Measurements from ENCODE around the gene TSEN15. TPM values are rescaled to one million over a fixed set of nuclear protein-coding genes. Genes with fewer than 3 reads are reported as not detected.

The TSEN15 gene
- total and polyA plus RNA-seq, 2 of the 13 experiments (the other 11 are each of a cell fraction or from before 2014, with no cell fraction given), result 25.6 to 35.8 TPM

- Histone ChIP-seq H3K36me3 (replicated peaks in 1 of 2; ENCODE audit: control insufficient read depth in 1 of 2, insufficient read depth in 2 of 2, low read length in 2 of 2) (peaks cover 1 to 17% of the 10 kb centered on the region in 2 experiments; a peak in 4 of 5 replicates), H3K27ac (ENCODE audit: extremely low read length, insufficient read depth, low read length) (no peak overlapping the region), H4K20me1 (ENCODE audit: insufficient read depth, low read length) (no peaks in the 10 kb centered on the region), H3K79me2 (ENCODE audit: insufficient read depth, low read length) (no peaks in the 10 kb centered on the region), H3K4me3 (replicated peaks in 1 of 3; ENCODE audit: insufficient read depth in 1 of 3, low read depth in 2 of 3, low read length in 3 of 3) (no peak overlapping the region), H3K9ac (ENCODE audit: insufficient read depth, low read depth, low read length) (no peak overlapping the region), H3K4me2 (ENCODE audit: low read depth, low read length) (no peak overlapping the region), H3K27me3 (ENCODE audit: control insufficient read depth in 1 of 2, insufficient read depth in 2 of 2, low read length in 2 of 2) (no peaks in the 10 kb centered on the region), H3K4me1 (ENCODE audit: insufficient read depth, low read length) (peaks cover 7% of the 10 kb centered on the region; the same call in 1 of the 2 replicates), H3K9me3 (ENCODE audit: low read length) (no peaks in the 10 kb centered on the region), H2AFZ (ENCODE audit: low read length) (no peak overlapping the region)
- ATAC-seq (no peak), DNase-seq (ENCODE audit: low spot score) (no peak), FAIRE-seq (no peak)
- CTCF ChIA-PET (ENCODE audit: low intra/inter-chr PET ratio, low total read pairs), result no interaction called here
- in situ Hi-C loops (cut with HindIII; ENCODE audit: extremely low pct_ligation_motif_present, low pct_unique_long_range_greater_than_20kb), result no loop called here
- POLR2A ChIA-PET, result interaction anchor here (0.6 kb wide), 1 partner anchor 9 kb away, joined by 3 read pairs; the partner anchor contains the start of gene TSEN15
- BruUV-seq (replicated peaks), result no TSS peak
- TF ChIP-seq ZNF124 (CRISPR knock-in tag; IDR thresholded peaks at IDR 0.05) (no peak), PAX8 (CRISPR knock-in tag; IDR thresholded peaks at IDR 0.05; ENCODE audit: borderline replicate concordance) (no peak), ZNF446 (CRISPR knock-in tag; IDR thresholded peaks at IDR 0.05) (no peak), ZNF383 (CRISPR knock-in tag; IDR thresholded peaks at IDR 0.05; ENCODE audit: borderline replicate concordance) (no peak), SKI (IDR thresholded peaks at IDR 0.05; ENCODE audit: partially characterized antibody) (no peak), SALL1 (CRISPR knock-in tag; IDR thresholded peaks at IDR 0.05) (no peak), ZNF205 (CRISPR knock-in tag; IDR thresholded peaks at IDR 0.05) (no peak)
- intact Hi-C loops (cut with micrococcal nuclease; ENCODE audit: unreplicated experiment), result no loop called here
Measured at GRCh38 chr1:184059887-184060286, 8.4 kb downstream of the TSEN15 start.

- Histone ChIP-seq H3K79me2 (ENCODE audit: insufficient read depth, low read length) (no peaks in the 10 kb centered on the region), H3K27me3 (ENCODE audit: control insufficient read depth in 1 of 2, insufficient read depth in 2 of 2, low read length in 2 of 2) (no peaks in the 10 kb centered on the region), H3K4me2 (ENCODE audit: low read depth, low read length) (no peak overlapping the region), H3K36me3 (replicated peaks in 1 of 2; ENCODE audit: control insufficient read depth in 1 of 2, insufficient read depth in 2 of 2, low read length in 2 of 2) (peaks cover 1 to 13% of the 10 kb centered on the region in 2 experiments; a peak in 3 of 5 replicates), H3K9me3 (ENCODE audit: low read length) (no peaks in the 10 kb centered on the region), H3K4me1 (ENCODE audit: insufficient read depth, low read length) (peaks cover 7% of the 10 kb centered on the region; the same call in 1 of the 2 replicates), H3K4me3 (replicated peaks in 1 of 3; ENCODE audit: insufficient read depth in 1 of 3, low read depth in 2 of 3, low read length in 3 of 3) (no peak overlapping the region), H3K9ac (ENCODE audit: insufficient read depth, low read depth, low read length) (no peak overlapping the region), H4K20me1 (ENCODE audit: insufficient read depth, low read length) (no peaks in the 10 kb centered on the region), H3K27ac (ENCODE audit: extremely low read length, insufficient read depth, low read length) (no peak overlapping the region), H2AFZ (ENCODE audit: low read length) (no peak overlapping the region)
- FAIRE-seq (no peak), ATAC-seq (no peak), DNase-seq (ENCODE audit: low spot score) (no peak)
- intact Hi-C loops (cut with micrococcal nuclease; ENCODE audit: unreplicated experiment), result no loop called here
- ChIA-PET POLR2A (no interaction called here), CTCF (ENCODE audit: low intra/inter-chr PET ratio, low total read pairs) (no interaction called here)
- no TSS peak for BruUV-seq (replicated peaks)
- in situ Hi-C loops (cut with HindIII; ENCODE audit: extremely low pct_ligation_motif_present, low pct_unique_long_range_greater_than_20kb), result no loop called here
- WGBS (ENCODE audit: low lambda C conversion rate), result over 99% methylated on average over 3 of the region's 3 CpGs
- TF ChIP-seq DRAP1 (CRISPR knock-in tag; IDR thresholded peaks at IDR 0.05) (no peak), SOX6 (IDR thresholded peaks at IDR 0.05) (no peak), SOX6 (CRISPR knock-in tag; IDR thresholded peaks at IDR 0.05) (no peak), PHF8 (CRISPR knock-in tag; IDR thresholded peaks at IDR 0.05) (no peak), ZBTB14 (CRISPR knock-in tag; IDR thresholded peaks at IDR 0.05) (no peak), MEIS1 (CRISPR knock-in tag; IDR thresholded peaks at IDR 0.05; ENCODE audit: borderline replicate concordance) (no peak)
Measured at GRCh38 chr1:184060316-184060715, 8.8 kb downstream of the TSEN15 start.

Measured in HepG2 (cell line).